CMK (cell line): ENCODE measurements around the gene CAD.

ENCODE experiments used
- DNase-seq: peaks from one replicate; pipeline ENCODE4 v3.0.0-alpha.2; 2010; ENCODE audit warnings: low read depth

Gene CAD

GRCh38 chr2:27281855-27282559, 64.8 kb downstream of the CAD start, which contains the start of gene TRIM54:
TRIM54 (plus strand) TSS chr2:27282429; CDS start chr2:27282732, 303 bp downstream.
- DNase-seq: no peak

GRCh38 chr2:27282892-27283291, 65.7 kb downstream of the CAD start:
- DNase-seq: no peak

DNA sequence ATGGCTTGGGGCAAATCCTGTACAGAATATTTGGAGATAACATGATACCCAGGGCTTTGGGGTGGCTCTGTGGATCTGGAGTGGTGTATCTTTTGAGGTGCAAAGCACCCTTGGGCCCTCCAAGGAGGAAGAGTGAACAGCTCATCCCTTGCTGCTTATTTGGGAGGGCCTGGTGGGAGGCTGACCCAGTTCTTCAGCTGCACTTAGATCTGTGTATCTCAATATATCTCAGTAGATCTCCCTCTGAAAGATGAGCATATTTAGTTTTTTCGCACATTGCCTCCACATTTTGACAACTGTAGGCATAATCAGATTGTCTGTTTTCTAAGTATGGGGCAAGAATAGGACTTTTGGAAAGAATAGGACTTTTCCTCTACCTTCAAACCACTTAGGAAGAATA, 67.8 kb downstream of the CAD start:
- no peak for DNase-seq

GRCh38 chr2:27285481-27285880, 68.3 kb downstream of the CAD start:
- no peak for DNase-seq

- no peak for DNase-seq
These were observed 71.4 kb downstream of the CAD start for GRCh38 chr2:27288610-27289009.

- no peak for DNase-seq
These were observed 73.4 kb downstream of the CAD start for GRCh38 chr2:27290549-27290948.

DNA sequence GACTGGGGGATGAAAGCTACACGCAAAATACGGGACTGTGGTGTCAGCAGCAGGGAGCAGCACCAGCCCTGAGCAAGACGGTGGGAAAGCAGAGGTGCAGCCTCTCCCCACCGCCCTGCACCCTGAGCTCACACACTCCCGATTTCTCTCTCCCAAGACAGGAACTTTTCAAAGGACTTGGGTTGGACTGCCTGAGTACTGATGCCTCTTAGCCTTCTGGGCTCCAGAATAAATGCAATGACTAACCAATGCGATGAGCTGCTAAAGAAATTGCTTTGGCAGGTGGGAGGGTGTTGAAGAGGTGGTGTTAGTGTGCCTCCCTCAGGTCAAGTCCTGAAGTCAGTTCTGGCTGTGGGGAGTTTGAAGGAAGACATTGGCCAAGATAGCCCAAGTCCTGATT, 74.7 kb downstream of the CAD start:
- no peak for DNase-seq
